NOMO-1 treated with dmso at 0.1 percent for 144 hours (cell line): ENCODE measurements around the gene P2RX2.

Experiments
- DNase-seq: peaks from one replicate; lab custom pipeline; 2025; ENCODE audit not compliant: unreplicated experiment; lab: John Stamatoyannopoulos, UW

The P2RX2 gene

GRCh38 chr12:132660052-132660451 is 41.5 kb downstream of the P2RX2 start:
- DNase-seq: no peak

DNA sequence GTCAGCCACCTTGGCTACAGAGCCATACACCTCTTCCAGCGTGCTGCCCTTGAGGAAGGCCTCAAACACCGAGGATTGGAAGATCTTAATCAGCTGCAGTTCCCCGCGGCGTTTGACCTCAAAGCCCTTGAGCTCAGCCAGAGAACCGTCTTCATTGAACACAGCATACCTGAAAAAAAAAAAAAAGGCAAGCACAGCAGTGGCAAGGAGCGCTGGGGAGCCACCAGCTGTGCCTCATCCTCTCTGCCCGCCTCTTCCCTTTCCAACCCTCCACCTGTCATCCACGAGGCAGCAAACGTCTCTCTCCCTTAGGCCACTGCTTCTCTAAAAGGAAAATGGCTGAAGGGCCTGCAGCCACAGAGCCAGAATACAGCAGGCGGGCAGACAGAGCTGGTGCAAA is 42.4 kb downstream of the P2RX2 start:
- no peak for DNase-seq

DNA sequence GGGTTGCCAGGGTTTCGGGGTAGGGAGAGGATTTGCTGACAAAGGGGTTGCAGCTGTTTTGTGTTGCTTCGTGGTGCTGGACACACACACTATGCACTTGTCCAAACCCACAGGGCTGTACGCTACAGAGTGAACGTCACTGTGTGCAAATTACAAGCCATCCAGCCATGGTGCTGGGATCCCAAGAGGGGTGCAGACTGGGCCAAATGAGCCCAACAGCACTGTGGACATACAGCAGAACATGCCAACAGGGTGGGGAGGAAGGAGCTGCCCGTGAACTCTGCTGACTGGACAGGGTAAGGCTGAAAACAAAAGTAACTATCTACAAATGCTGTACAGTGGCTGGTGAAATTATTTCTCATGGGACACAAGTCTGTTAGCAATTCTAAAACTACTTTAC is 43.4 kb downstream of the P2RX2 start:
- no peak for DNase-seq

DNA sequence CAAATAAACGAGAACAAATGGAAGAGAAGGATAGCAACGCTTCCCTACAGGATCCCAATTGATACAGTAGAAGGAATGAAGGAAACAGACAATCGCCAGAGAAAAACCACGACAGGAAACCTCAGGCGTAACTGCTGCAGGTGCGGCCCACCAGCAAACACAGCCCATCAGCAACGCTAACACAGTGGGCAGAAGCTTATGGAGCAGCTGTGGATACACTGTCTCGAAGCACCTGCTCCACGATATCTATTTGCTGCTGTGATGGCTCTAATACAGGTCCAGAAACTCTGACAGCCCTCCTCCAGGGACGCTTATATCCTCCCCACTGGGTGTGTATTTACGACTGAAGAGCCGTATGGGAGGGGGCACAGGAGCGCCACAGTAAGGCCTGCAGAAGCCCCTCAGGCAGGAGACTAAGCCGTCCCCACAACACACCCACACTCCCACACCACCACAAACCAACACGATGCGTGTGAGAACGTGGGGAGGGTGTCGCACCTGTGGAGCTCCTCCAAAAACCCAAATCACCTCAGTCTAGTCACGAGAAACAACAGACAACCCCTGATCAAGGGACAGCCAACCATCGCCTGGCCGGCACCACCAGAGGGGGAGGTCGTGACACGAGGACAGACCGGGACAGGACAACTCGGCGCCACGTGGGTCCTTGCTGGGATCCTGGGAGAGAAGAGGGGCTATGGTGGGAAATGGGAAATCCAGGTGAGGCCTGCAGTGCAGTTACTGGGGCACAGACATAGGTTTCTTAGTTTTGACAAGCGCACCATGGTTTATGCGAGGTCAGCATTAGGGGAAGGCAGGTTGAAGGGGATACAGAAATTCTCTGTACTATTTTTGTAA is 44.6 kb downstream of the P2RX2 start:
- DNase-seq: no peak

DNA sequence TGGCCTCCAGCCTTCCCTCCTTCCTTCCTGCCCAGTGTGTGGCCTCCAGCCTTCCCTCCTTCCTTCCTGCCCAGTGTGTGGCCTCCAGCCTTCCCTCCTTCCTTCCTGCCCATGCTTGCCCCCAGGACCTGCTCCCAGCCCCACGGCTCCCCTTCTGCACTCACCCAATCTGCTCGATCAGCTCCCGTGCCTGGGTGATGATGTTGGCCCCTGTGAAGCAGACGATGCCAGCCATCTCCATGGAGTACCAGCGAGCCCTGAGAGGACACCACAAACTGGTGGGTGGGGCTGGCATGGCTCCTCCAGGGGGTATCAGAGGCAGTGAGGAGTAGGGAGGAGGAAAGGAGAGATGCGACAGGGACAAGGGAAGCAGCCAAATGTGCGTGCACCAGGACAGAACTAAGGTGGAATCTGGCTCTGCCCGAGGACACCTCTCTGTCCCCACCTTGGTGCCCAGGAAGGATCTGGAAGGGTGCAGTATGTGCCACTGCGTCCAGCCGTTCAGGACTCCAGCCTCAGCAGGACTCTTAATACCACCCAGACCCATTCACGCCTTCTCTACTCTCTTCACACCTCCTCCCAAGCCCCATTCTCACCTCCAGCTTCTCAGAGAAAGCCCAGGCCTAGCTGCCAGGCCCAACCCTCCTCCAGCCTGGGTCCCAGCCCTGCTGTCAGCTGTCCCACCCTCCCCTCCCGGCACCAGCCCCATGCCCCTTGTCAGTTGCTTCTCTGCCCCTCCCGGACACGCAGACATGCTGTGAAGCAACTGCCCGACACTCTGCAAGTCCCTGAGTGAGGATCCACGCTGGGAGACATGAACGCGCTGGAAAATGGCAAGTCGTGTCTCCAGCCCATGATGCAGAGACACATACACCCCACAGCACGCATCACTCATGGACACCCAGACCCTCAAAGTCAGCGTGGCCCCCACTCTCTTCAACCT is 45.9 kb downstream of the P2RX2 start:
- DNase-seq: no peak

- DNase-seq: no peak
These were observed 46.5 kb downstream of the P2RX2 start for GRCh38 chr12:132665149-132665491.

DNA sequence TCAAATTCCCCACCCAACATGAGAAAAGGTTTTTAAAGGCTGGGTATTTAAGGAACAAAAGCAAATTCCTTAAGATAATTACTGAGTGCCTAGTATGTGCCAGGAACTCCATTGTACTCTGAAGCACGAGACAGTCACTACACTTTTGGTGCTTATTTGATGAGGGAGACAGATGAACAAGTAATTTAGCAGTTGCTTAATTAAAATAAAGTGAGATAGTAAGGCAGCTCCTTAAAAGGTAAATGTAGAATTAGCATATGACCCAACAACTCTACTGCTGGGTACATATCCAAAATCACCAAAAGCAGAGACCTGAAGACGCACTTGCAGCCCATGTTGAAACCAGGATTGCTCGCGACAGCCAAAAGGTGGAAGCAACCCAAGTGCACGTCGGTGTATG is 47.2 kb downstream of the P2RX2 start:
- DNase-seq: no peak

GRCh38 chr12:132668191-132669088 is 49.9 kb downstream of the P2RX2 start:
- DNase-seq: no peak

- DNase-seq: no peak
These were observed 50.7 kb downstream of the P2RX2 start for GRCh38 chr12:132669166-132669879.
